Middle frontal gyrus (tissue), 1 donor: ENCODE data around the gene SLIT1.

ENCODE experiments used
- DNase-seq: peaks from one replicate; pipeline ENCODE4 v3.0.0-alpha.2; 2015; ENCODE audit warnings: low spot score; ENCODE audit errors: extremely low spot score

Gene SLIT1

GRCh38 chr10:97065686-97066660 is 119.8 kb downstream of the SLIT1 start:
- no peak for DNase-seq

- no peak for DNase-seq
These were observed 120.6 kb downstream of the SLIT1 start for GRCh38 chr10:97065128-97065527.

GRCh38 chr10:97063983-97064837 is 121.5 kb downstream of the SLIT1 start:
- no peak for DNase-seq

GRCh38 chr10:97063271-97063982 is 122.3 kb downstream of the SLIT1 start:
- no peak for DNase-seq

GRCh38 chr10:97062456-97062855 is 123.3 kb downstream of the SLIT1 start:
- DNase-seq: no peak

- no peak for DNase-seq
These were observed 123.7 kb downstream of the SLIT1 start for GRCh38 chr10:97062046-97062445.

GRCh38 chr10:97061423-97061822 is 124.3 kb downstream of the SLIT1 start:
- DNase-seq: no peak

- DNase-seq: no peak
These were observed 125.2 kb downstream of the SLIT1 start for GRCh38 chr10:97060441-97061084.

GRCh38 chr10:97059872-97060205 is 125.9 kb downstream of the SLIT1 start:
- no peak for DNase-seq

GRCh38 chr10:97059006-97059871 is 126.5 kb downstream of the SLIT1 start:
- DNase-seq: no peak

- peak; percentile 21 for DNase-seq
These were observed 127.2 kb downstream of the SLIT1 start for GRCh38 chr10:97058521-97058920.

- DNase-seq: no peak
These were observed 128.1 kb downstream of the SLIT1 start for GRCh38 chr10:97057491-97058235.

- no peak for DNase-seq
These were observed 129.6 kb downstream of the SLIT1 start for GRCh38 chr10:97056003-97056630.

- DNase-seq: no peak
These were observed 132.5 kb downstream of the SLIT1 start for GRCh38 chr10:97053276-97053675.

GRCh38 chr10:97050956-97051496 is 134.7 kb downstream of the SLIT1 start:
- DNase-seq: no peak

- DNase-seq: no peak
These were observed 135.5 kb downstream of the SLIT1 start for GRCh38 chr10:97050205-97050745.

GRCh38 chr10:97049670-97050069 is 136.1 kb downstream of the SLIT1 start:
- no peak for DNase-seq

GRCh38 chr10:97048649-97049427 is 136.9 kb downstream of the SLIT1 start:
- no peak for DNase-seq
